HUDEP-2 (cell line): ENCODE measurements around the gene FGGY.

Experiments
- DNase-seq, 76 experiments: peaks; one replicate each; lab custom pipeline; 2025; ENCODE audit not compliant: unreplicated experiment in 76 of 76; lab: John Stamatoyannopoulos, UW

FGGY gene

DNA sequence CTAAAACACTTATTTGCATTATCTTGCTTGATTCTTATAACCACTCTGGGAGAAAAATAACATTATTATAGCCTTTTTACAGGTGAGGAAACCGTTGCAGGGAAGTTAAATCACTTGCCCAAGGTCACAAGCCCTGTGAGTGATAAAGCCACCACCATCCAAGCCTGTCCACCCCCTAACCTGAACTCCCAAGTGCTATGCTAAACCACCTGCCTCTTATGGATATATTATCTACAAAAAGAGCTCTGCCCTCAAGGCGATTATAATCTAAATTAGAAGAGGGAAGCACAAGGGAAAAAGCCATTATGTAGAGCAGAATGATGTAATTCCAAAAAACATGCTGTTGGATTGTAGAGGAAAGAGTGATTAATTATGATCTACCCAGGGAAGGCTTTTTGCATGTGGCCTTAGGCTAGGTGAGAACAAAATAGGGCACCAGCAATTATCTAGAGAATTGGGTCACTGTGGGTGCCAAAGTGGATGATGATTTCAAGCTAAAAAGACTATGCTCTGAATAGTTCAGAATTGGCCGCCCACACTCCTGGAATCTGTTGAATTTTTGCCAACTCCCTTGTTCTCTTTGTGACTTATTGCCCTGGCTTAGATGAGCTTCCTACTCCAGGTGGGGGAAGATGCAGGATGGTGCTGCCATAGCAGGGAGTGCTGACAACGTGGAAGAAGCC is 205.3 kb downstream of the FGGY start:
- no peak for DNase-seq

- DNase-seq = no peak
Observed at GRCh38 chr1:59504276-59504675, 207.4 kb downstream of the FGGY start.

GRCh38 chr1:59505596-59506028 is 208.7 kb downstream of the FGGY start:
- DNase-seq = no peak

DNA sequence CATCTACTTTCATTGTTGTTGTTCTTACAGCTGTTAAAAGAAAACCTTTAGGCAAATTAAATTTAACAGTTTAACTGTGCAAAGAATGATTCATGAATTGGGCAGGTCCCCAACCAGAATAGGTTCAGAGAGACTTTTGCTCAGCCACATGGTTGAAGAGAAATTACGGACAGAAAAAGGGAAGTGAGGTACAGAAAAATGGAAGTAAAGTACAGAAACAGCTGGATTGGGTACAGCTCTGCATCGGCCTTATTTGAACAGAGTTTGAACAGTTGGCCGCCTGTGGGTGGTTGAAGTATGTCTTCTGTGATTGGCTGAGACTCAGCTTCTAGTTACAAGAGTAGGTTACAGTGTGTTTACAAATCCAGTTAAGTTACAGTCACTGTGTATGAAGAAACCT is 210.1 kb downstream of the FGGY start:
- DNase-seq = no peak

- DNase-seq = no peak
Observed at GRCh38 chr1:59509341-59509875, 212.5 kb downstream of the FGGY start.

DNA sequence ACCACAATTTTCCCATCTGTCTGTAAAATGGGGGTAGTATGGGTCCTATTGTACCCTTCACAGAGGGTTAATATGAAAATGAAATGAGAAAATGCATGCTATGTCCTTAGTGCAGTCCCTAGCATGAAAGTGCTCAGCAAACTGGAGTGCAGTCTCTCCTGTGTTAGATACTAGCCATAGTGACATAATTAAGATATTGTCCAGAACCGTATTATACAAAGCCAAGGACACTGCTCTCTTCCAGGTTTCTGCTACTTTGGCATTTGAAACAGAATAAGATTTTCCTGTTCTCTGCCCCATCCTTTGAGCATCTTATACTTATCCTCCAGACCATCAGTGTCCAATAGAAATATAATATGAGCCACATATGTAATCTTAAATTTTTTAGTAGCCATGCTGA is 213.4 kb downstream of the FGGY start:
- DNase-seq = no peak

DNA sequence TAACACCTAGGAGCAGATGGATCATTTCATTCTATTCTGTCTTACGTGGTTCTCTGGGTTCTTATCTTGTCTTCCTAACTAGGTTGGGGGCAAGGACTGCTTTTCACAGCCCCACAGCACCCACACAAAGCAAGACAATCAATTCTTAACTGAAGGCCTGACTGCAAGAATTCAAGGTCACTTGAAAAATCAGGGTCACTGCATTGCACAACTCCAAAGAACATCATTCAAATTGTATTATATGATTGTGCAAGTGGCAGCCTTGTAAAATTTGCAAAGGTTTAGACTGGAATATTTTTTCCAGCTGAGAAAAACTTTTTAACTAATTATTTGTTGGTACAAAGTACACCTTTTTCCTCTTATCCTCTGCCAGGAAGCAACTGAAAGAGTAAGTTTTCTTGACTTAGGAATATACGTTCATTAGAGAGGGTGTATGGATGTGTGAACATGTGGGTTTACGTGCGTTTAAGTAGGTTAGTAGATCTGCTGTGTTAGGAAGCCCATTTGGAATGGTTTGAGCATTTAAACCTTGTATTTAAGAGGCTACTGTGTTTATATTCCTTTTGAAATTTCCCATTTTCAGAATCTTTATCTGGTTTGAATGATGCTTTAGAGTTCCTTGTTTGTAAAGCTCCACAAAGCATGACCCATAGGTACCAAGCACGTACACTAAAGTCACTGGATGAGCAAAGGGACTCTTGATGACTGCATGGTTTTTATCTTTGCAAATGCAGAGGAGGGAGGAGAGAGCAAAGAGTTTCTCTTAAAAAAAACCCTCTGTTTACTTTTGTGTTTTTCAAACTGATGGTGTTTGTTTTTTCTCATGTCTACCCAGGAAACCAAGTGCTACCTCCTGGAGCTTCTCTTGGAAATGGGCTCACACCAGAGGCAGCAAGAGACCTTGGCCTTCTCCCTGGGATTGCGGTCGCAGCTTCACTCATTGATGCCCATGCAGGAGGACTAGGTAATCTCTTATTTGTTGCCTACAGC is 214.9 kb downstream of the FGGY start:
- DNase-seq = no peak

- no peak for DNase-seq
Observed at GRCh38 chr1:59512702-59513101, 215.8 kb downstream of the FGGY start.

DNA sequence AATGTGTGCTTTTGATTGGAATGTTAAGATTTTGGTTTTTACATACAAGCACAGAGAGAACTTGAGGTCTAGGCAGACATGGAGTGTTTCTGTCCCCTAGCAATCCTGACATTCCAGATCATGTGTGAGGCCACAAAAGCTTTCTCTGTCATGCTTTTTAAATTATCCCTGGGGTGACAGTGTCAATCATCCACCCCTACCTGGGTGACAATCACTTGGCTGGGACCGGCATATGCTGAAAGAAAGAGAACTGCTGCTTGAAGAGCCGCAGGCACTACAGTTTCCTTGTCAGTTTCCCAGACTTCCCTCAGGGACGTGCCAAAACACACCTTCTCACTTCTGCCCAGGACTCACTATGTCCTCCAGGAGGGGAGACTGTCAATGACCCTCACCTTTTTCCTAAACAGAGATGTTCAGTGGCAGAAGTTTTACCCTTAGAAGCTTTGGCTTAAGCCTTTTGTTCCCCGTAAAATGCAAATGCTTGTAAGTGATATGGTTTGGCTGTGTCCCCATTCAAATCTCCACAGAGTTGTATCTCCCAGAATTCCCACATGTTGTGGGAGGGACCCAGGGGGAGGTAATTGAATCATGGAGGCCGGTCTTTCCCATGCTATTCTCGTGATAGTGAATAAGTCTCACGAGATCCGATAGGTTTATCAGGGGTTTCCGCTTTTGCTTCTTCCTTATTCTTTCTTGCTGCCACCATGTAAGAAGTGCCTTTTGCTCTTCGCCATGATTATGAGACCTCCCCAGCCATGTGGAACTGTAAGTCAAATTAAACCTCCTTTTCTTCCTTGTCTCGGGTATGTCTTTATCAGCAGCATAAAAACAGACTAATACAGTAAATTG is 217.4 kb downstream of the FGGY start:
- DNase-seq = no peak

GRCh38 chr1:59516881-59517280 is 220.0 kb downstream of the FGGY start:
- no peak for DNase-seq

GRCh38 chr1:59520194-59520593 is 223.3 kb downstream of the FGGY start:
- no peak for DNase-seq

DNA sequence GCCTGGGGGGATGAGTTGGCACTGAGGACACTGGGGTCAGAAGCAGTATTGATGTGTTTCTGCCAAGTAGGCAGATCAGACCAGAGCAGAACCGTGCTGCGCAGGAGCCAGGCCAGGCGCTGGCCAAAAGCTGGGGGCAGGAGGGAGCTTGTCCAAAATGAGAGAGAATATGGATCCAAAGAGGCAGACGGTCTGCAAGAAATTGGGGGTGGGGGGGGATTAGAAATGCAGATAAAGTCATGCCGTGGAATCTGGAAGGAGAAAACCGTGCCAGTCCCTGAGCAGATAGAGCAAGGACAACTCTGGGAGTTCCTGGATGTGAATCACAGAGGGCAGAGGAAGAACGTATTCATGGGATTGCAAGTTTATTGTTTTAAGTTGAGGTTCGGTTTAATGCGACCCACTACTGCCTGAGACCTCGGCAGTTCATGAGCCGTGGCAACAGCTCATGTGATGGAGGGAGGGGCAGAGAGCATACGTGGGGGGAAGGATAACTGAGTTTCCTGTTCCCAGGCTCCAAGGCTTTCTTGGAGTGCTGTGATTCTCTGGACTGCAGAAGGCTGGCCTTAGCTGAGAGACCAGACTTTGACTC is 224.0 kb downstream of the FGGY start:
- no peak for DNase-seq

GRCh38 chr1:59521456-59521855 is 224.6 kb downstream of the FGGY start:
- DNase-seq = no peak

DNA sequence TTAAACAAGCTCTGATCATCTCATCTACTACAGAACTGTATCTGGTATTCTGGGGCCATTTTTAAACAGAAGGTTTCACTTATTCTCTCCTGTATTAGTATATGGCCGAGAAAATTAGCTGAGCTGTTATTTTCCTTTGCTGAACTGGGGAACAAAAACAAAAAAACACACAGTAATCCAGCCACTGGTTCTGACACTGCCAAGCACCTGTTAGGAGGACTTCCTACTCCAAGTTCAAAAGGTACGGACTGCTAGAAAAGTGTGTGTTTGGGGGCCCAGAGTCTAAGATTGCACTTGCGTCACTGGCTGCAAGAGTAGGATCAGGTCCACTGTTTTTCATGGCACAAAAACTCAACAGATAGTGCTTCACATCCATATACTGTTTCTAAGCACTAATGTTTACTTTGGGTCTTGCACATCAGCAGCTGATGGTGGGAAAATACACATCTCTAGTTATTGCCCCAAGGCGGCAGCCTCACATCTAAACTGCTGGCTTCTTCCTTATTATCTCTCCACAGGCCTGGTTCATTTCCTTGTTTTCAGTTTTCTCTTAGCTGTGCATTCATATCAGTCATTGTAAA is 226.1 kb downstream of the FGGY start:
- DNase-seq = no peak

DNA sequence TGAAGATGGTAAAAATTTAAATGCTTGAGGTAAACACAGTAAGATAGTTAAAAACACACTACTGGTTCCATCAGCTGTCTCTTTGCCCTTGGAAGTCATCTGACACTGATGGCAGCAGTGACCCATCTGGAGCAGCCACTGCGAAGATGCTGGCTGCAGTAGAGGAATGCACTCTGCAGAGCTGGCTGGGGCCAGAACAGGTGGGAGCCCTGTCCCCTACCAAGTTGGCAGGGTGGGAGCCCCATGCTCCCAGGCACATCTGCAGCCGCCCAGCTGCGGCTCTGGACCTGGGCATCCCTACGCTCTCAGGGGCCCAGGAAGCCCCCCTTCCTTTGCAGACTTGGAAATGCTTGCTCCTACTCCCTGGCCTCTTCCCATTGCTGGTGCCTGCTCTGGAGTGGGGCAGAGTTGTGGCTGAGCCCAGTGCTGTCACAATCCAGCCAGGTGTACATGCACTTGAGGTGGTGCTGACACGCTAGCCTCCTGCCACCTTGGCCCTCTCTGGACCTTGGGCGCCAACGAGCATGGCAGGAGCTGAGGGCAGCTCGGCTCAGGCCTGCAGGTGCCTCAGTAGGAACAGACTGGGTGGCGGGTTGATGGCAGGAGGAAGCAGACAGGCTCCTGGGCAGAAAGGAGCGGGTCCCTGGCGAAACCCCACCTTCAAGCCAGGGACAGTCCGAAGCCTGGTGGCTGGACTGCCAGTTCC is 227.0 kb downstream of the FGGY start:
- no peak for DNase-seq

DNA sequence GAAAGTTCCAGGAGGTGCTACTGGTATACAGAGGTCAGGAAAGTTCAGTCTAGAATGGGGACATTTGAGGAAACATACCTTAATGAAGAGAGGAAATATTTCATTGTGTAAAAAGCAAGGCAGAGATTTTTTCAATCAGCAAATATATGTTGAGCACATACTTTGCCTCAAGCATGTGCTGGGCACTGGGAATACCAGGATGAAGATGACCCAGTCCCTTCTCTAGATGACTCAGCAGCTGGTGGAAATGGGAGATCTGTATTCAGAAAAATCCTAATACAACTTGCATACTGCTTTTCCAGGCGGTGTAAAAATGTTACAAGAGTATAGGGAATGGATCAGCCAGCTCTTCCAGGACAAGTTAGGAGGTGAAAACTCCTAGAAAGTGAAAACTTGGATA is 229.3 kb downstream of the FGGY start:
- no peak for DNase-seq

DNA sequence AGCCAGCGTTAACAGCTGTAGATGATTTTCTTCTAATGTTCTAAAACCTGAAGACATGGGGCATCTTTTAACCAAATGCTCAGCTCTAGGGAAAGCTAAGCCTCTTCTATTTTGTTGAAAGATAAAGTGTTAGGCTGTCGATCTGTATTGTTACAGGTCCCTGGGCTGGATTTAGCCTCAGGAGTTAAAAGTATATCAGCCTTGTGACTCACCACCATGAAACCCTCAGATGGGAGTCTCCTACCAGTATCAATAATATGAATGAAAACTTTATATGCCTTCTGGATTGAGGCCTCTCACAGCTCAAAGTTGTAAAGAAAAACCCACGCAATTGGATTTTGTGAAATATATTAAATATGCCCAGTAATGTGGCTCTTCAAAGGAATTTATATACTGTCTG is 231.6 kb downstream of the FGGY start:
- no peak for DNase-seq

DNA sequence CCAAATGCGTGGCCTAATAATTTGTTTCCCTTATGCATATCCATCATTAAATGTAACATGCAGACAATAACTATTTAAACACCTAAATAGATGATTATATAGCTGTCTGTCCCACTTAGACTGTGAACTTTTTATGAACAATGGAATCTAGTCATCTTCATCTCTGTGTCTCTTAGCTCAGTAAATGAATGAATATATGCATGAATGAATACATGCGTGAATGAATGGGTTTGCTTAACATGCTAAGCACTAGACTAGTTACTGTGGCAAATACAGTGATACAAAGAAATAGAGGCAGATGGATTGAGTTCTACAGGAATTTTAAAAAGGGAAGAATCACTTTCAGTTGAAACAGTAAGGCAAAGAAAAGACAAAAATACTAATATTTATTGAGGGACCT is 232.0 kb downstream of the FGGY start:
- no peak for DNase-seq

DNA sequence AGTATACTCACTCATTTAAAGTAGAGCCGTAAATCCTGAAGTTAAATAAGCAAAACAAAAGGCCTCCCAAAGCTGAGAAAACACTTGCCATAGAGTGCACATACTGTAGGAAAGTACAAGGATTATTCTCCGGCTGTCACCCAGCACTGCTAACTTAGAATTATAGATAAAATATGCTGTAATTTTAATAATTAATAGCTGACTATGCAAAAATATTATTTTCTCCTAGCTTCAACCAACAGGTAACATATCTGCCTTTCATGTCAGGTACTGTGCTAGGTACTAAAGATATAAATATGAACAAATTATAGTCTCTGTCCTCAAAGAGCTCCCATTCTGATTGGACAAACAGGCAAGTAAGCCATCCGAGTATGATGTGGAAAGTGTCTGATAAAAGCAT is 233.2 kb downstream of the FGGY start:
- no peak for DNase-seq
